PC-9 (cell line): ENCODE results near the gene NBPF4.

ENCODE experiments used
- CTCF ChIP-seq: fragments of 200-600 bp; sonication (generic); conservative IDR thresholded peaks from 2 replicates; pipeline ENCODE4 v1.6.1; 2017; ENCODE audit warnings: mixed run types, antibody characterized with exemption, mild to moderate bottlenecking, moderate library complexity
- EZH2 ChIP-seq: fragments of 200-600 bp; sonication (generic); IDR thresholded peaks from 2 replicates; pipeline ENCODE4 v1.8.0; 2017; ENCODE audit warnings: antibody characterized with exemption, low read depth

DNA sequence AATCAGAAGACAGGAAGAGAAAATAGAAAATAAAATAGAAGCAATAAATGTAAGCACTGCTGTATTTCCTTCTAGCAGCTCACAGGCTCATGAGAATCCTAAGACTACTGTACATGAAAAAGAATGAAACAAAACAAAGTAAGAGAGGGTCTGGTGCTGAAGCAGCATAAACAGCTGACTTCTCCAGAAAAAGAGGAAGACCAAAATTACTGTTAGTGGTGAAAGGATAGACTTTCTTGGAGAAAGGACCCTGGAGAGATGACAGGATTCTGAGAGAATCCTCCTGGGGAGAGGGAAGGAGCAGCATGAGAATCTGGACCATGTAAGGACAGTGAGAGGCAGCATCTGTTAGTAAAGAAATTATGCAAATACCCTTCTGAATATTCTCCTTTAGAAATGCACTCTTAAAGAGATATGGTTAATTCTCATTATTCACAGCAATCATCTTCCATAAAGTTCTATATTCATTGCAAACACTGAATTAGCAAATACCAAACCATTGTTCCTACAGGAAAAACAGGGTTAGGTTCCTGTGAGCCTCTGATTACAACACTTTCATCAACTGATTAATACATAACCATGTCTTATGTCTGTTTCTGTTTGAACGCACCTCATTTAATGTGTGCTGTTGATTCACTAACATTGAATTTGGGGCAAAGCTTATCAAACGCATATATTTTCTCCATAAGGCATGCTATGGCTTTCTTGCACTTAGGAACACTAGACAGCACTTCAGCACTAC is 60.7 kb downstream of the NBPF4 start:
- TF ChIP-seq CTCF (no peak), EZH2 (no peak)
